Right lobe of liver (tissue), 4 donors: ENCODE measurements around the gene PREX1.

Experiments
- CTCF ChIP-seq, 4 donors: fragments of 200-600 bp in 3 of 4; fragments of 450-650 bp in 1 of 4; IDR thresholded peaks; one replicate each; pipeline versions ENCODE4 v1.5.1 to v1.8.0; 2016 to 2022; ENCODE audit warnings: antibody characterized with exemption in 4 of 4, mild to moderate bottlenecking in 2 of 4
- POLR2A ChIP-seq: fragments of 450-650 bp; IDR thresholded peaks from one replicate; pipeline ENCODE4 v1.6.1; 2017; ENCODE audit warnings: antibody characterized with exemption, mild to moderate bottlenecking
- donor health status: DM: no; HTN: no; CAD: no.
- donor health status: DM: no; HTN: no; CAD: no.
- donor health status: DM: no; HTN: yes; CAD: no.

- TF ChIP-seq CTCF (IDR thresholded peaks at IDR 0.05): no peak
- TF ChIP-seq POLR2A: no peak
These were observed 13.8 kb downstream of the PREX1 start for GRCh38 chr20:48813930-48814546.
